HepG2 (cell line): Measurements from ENCODE around the gene VWA5B1. TPM values are rescaled to one million over a fixed set of nuclear protein-coding genes. Genes with fewer than 3 reads are reported as not detected.

Experiments
- ATAC-seq: fragments of 200-7000 bp; cut with Tn5 transposase; 3 replicates; pipeline ENCODE4 v1.9.1; 2020; ENCODE audit warnings: mild to moderate bottlenecking, moderate library complexity
- BruUV-seq: library from RNA; stranded (reverse); fragments of 400-500 nt; replicated peaks from 2 replicates; lab custom pipeline; 2021; lab: Mats Ljungman, UMichigan
- CTCF ChIA-PET: fragments of 300-600 bp; formaldehyde crosslinking; extraction: SDS; loops from one replicate; lab custom pipeline; 2021; ENCODE audit warnings: low total read pairs, inconsistent platforms, low intra/inter-chr PET ratio; lab: Yijun Ruan, JAX
- POLR2A ChIA-PET: fragments of 350-600 bp; sonication (Branson Sonifier 250); formaldehyde crosslinking; loops from one replicate; lab custom pipeline; 2020; ENCODE audit warnings: antibody characterized with exemption, inconsistent platforms; lab: Yijun Ruan, JAX
- DNase-seq: peaks from one replicate; pipeline ENCODE4 v3.0.0-alpha.2; 2015; ENCODE audit warnings: low spot score
- FAIRE-seq: peaks from 3 replicates; lab custom pipeline; 2011; peaks lifted over from hg19 to GRCh38; lab: Jason Lieb, UNC
- H2AFZ ChIP-seq: one replicate; pipeline ENCODE4 v1.6.1; 2011; ENCODE audit warnings: low read length, inconsistent platforms
- H3K27ac ChIP-seq: fragments of 300-600 bp; 3 replicates; pipeline ENCODE4 v1.8.0; 2011; ENCODE audit warnings: mixed run types, mild to moderate bottlenecking, mixed read lengths, low read length, inconsistent platforms; ENCODE audit not compliant: insufficient read depth; ENCODE audit errors: extremely low read length
- H3K27me3 ChIP-seq, 2 experiments: fragments of 200-600 bp in 1 of 2; 2 replicates in 1 of 2; 3 replicates in 1 of 2; pipeline versions ENCODE4 v1.6.0 to v1.8.0; 2011; ENCODE audit warnings: low read length in 2 of 2, mild to moderate bottlenecking in 2 of 2, moderate library complexity in 2 of 2, inconsistent platforms in 1 of 2; ENCODE audit not compliant: insufficient read depth in 2 of 2, control insufficient read depth in 1 of 2
- H3K36me3 ChIP-seq, 2 experiments: fragments of 200-600 bp in 1 of 2; replicated peaks in 1 of 2; 2 replicates in 1 of 2; 3 replicates in 1 of 2; pipeline versions ENCODE4 v1.5.1 to v1.8.0; 2011; ENCODE audit warnings: low read length in 2 of 2, inconsistent platforms in 1 of 2; ENCODE audit not compliant: insufficient read depth in 2 of 2, control insufficient read depth in 1 of 2
- H3K4me1 ChIP-seq: 2 replicates; pipeline ENCODE4 v1.5.1; 2012; ENCODE audit warnings: low read length, inconsistent platforms; ENCODE audit not compliant: insufficient read depth
- H3K4me2 ChIP-seq: 2 replicates; pipeline ENCODE4 v1.6.0; 2011; ENCODE audit warnings: low read depth, low read length, inconsistent platforms
- H3K4me3 ChIP-seq, 3 experiments: fragments of 200-600 bp in 1 of 3; sonication (generic), shearing (Covaris generic) in 1 of 3; replicated peaks in 1 of 3; 2 replicates each; pipeline ENCODE4 v1.5.1; 2011 to 2016; ENCODE audit warnings: low read length in 3 of 3, inconsistent platforms in 2 of 3, low read depth in 2 of 3, mild to moderate bottlenecking in 2 of 3, control low read depth in 1 of 3, mixed read lengths in 1 of 3; ENCODE audit not compliant: insufficient read depth in 1 of 3
- H3K79me2 ChIP-seq: one replicate; pipeline ENCODE4 v1.6.1; 2011; ENCODE audit warnings: low read length, inconsistent platforms; ENCODE audit not compliant: insufficient read depth
- H3K9ac ChIP-seq: 2 replicates; pipeline ENCODE4 v1.6.0; 2011; ENCODE audit warnings: mild to moderate bottlenecking, low read depth, low read length, inconsistent platforms; ENCODE audit not compliant: insufficient read depth
- H3K9me3 ChIP-seq: 2 replicates; pipeline ENCODE4 v1.5.1; 2012; ENCODE audit warnings: mild to moderate bottlenecking, low read length
- H4K20me1 ChIP-seq: 2 replicates; pipeline ENCODE4 v1.6.0; 2011; ENCODE audit warnings: inconsistent platforms, mild to moderate bottlenecking, low read length, moderate library complexity; ENCODE audit not compliant: insufficient read depth
- CBFB ChIP-seq: sonication (generic); formaldehyde crosslinking; IDR thresholded peaks from 2 replicates; pipeline ENCODE4 v1.4.0; 2020; ENCODE audit warnings: missing genetic modification reagents
- CBX1 ChIP-seq: IDR thresholded peaks from one replicate; pipeline ENCODE4 v1.6.1; 2016; ENCODE audit warnings: antibody characterized with exemption, low read depth
- HMGA1 ChIP-seq: sonication (generic); formaldehyde crosslinking; conservative IDR thresholded peaks from 2 replicates; pipeline ENCODE4 v1.4.0; 2020; ENCODE audit warnings: missing genetic modification reagents
- HNF4A ChIP-seq: sonication (generic); formaldehyde crosslinking; IDR thresholded peaks from 2 replicates; pipeline ENCODE4 v1.4.0; 2020; ENCODE audit warnings: missing genetic modification reagents
- HOXD1 ChIP-seq: sonication (generic); formaldehyde crosslinking; IDR thresholded peaks from 2 replicates; pipeline ENCODE4 v1.5.0; 2020; ENCODE audit warnings: missing genetic modification reagents
- NFYB ChIP-seq: sonication (generic); formaldehyde crosslinking; IDR thresholded peaks from 2 replicates; pipeline ENCODE4 v1.4.0; 2020; ENCODE audit warnings: missing genetic modification reagents
- NKX3-1 ChIP-seq: sonication (generic); formaldehyde crosslinking; IDR thresholded peaks from 2 replicates; pipeline ENCODE4 v1.5.0; 2020; ENCODE audit warnings: missing genetic modification reagents
- ZBTB8A ChIP-seq: sonication (generic); formaldehyde crosslinking; IDR thresholded peaks from 2 replicates; pipeline ENCODE4 v1.4.0; 2020; ENCODE audit warnings: mild to moderate bottlenecking, low read depth, missing genetic modification reagents, borderline replicate concordance
- ZFX ChIP-seq: sonication (generic); formaldehyde crosslinking; IDR thresholded peaks from 2 replicates; pipeline ENCODE4 v1.4.0; 2020; ENCODE audit warnings: mild to moderate bottlenecking, low read depth, missing genetic modification reagents, moderate library complexity
- ZFY ChIP-seq: sonication (generic); formaldehyde crosslinking; IDR thresholded peaks from 2 replicates; pipeline ENCODE4 v1.4.0; 2020; ENCODE audit warnings: missing genetic modification reagents
- ZNF318 ChIP-seq: sonication (generic); formaldehyde crosslinking; IDR thresholded peaks from 2 replicates; pipeline ENCODE4 v1.4.0; 2020; ENCODE audit warnings: mild to moderate bottlenecking, missing genetic modification reagents
- ZNF354B ChIP-seq: sonication (generic); formaldehyde crosslinking; IDR thresholded peaks from 2 replicates; pipeline ENCODE4 v1.8.0; 2022; ENCODE audit warnings: mild to moderate bottlenecking, missing genetic modification reagents
- ZNF549 ChIP-seq: sonication (generic); formaldehyde crosslinking; IDR thresholded peaks from 2 replicates; pipeline ENCODE4 v1.5.0; 2020; ENCODE audit warnings: missing genetic modification reagents
- ZNF616 ChIP-seq: sonication (generic); formaldehyde crosslinking; IDR thresholded peaks from 2 replicates; pipeline ENCODE4 v1.5.0; 2020; ENCODE audit warnings: low read depth, mild to moderate bottlenecking, missing genetic modification reagents
- WGBS: methylation state at CpG from one replicate; pipeline ENCODE4 v1.1.6; 2017; ENCODE audit warnings: low lambda C conversion rate; 5-methylcytosine and 5-hydroxymethylcytosine counted together
- in situ Hi-C: cut with HindIII; loops from 2 replicates; pipeline ENCODE4 v1.10.0; 2017; ENCODE audit warnings: low pct_unique_long_range_greater_than_20kb; ENCODE audit not compliant: extremely low pct_ligation_motif_present
- intact Hi-C: fragments of 100-400 bp; cut with micrococcal nuclease; formaldehyde crosslinking; loops from one replicate; pipeline ENCODE4 v1.10.0; 2022; ENCODE audit not compliant: unreplicated experiment
- polyA plus RNA-seq, 8 experiments: library from polyadenylated mRNA; depleted of rRNA in 3 of 8; stranded (reverse) in 7 of 8; unstranded in 1 of 8; fragments of >200 nt; fragmentation: Illumina TruSeq in 4 of 8; extraction: Trizol in 4 of 8; gene quantifications; 2 replicates each; pipeline versions ENCODE4 v1.2.1 to v1.2.3, GENCODE V29; 2011 to 2016; ENCODE audit warnings: low read depth in 4 of 8, missing spikeins in 1 of 8, mixed read lengths in 1 of 8; ENCODE audit not compliant: insufficient read depth in 1 of 8
- total RNA-seq, 5 experiments: library from RNA; depleted of rRNA; stranded (reverse); fragments of >200 nt; fragmentation: Illumina TruSeq; extraction: Trizol; gene quantifications; 2 replicates each; pipeline ENCODE4 v1.2.3, GENCODE V29; 2016; ENCODE audit warnings: low read depth in 1 of 5

VWA5B1 gene
- total and polyA plus RNA-seq, 2 of the 13 experiments (the other 11 are each of a cell fraction or from before 2014, with no cell fraction given): not detected

DNA sequence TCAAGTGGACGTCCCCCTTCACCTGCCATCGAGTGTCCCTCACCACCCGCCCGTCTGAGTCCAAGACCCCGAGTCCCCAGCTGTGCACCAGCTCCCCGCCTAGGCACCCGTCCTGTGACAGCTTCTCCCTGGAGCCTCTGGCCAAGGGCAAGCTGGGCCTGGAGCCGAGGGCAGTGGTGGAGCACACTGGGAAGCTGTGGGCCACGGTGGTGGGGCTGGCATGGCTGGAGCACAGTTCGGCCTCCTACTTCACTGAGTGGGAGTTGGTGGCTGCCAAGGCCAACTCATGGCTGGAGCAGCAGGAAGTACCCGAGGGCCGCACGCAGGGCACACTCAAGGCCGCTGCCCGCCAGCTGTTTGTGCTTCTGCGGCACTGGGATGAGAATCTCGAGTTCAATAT, 63.2 kb downstream of the VWA5B1 start:
- intact Hi-C loops: no loop called here
- H3K36me3 ChIP-seq: no peaks in the 10 kb centered on the region
- CTCF ChIA-PET: no interaction called here
- ATAC-seq: no peak
- no peaks in the 10 kb centered on the region for H4K20me1 ChIP-seq
- no peak overlapping the region for H3K4me2 ChIP-seq
- no peak overlapping the region for H3K27ac ChIP-seq
- no peak for FAIRE-seq
- peaks cover 8% of the 10 kb centered on the region for H3K4me1 ChIP-seq
- DNase-seq: no peak
- H3K9ac ChIP-seq: no peak overlapping the region
- no TSS peak for BruUV-seq
- peaks cover 0 to 38% of the 10 kb centered on the region in 2 experiments; a peak in 2 of 5 replicates for H3K27me3 ChIP-seq
- TF ChIP-seq HMGA1 (CRISPR knock-in tag) (no peak), ZNF354B (CRISPR knock-in tag) (no peak), ZNF616 (CRISPR knock-in tag) (no peak), NFYB (no peak), ZNF549 (CRISPR knock-in tag) (no peak), ZBTB8A (CRISPR knock-in tag) (no peak), CBFB (CRISPR knock-in tag) (no peak), HNF4A (CRISPR knock-in tag) (no peak), ZFY (no peak), ZFX (CRISPR knock-in tag) (no peak)
- POLR2A ChIA-PET: no interaction called here
- 21% methylated on average over 12 of the region's 17 CpGs for WGBS
- H2AFZ ChIP-seq: no peak overlapping the region
- H3K4me3 ChIP-seq: no peak overlapping the region
- H3K9me3 ChIP-seq: no peaks in the 10 kb centered on the region
- H3K79me2 ChIP-seq: no peaks in the 10 kb centered on the region
- in situ Hi-C loops: no loop called here

DNA sequence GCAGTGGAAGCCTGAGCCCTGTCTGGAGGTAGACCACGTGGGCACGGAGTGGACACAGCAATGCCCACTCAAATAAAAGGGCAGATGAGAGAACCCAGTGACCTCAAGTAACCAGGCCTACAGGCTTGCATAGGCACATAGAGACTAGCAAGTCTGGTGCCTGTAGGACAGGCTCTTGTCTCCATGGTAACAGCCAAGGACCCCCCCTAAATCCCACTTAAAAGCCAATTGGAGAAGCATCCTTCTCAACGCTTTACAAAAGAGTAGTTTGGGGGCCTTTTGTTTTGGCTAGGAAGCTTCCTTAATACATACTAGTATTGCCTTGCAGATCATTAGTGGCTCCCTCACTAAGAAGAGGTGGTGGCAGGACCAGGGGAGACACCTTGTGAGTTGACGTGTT, 63.9 kb downstream of the VWA5B1 start:
- CTCF ChIA-PET: no interaction called here
- no peak for ATAC-seq
- POLR2A ChIA-PET: no interaction called here
- Histone ChIP-seq H3K4me2 (no peak overlapping the region), H3K4me3 (no peak overlapping the region), H3K9me3 (no peaks in the 10 kb centered on the region), H3K36me3 (no peaks in the 10 kb centered on the region), H3K9ac (no peak overlapping the region), H4K20me1 (no peaks in the 10 kb centered on the region), H3K27ac (no peak overlapping the region), H3K4me1 (peaks cover 16% of the 10 kb centered on the region), H2AFZ (no peak overlapping the region), H3K27me3 (peaks cover 0 to 44% of the 10 kb centered on the region in 2 experiments; a peak in 3 of 5 replicates), H3K79me2 (no peaks in the 10 kb centered on the region)
- 31% methylated on average over 2 of the region's 4 CpGs for WGBS
- no peak for DNase-seq
- intact Hi-C loops: no loop called here
- FAIRE-seq: no peak
- in situ Hi-C loops: no loop called here
- BruUV-seq: no TSS peak
- no peak for TF ChIP-seq NKX3-1 (CRISPR knock-in tag)
- no peak for TF ChIP-seq HOXD1 (CRISPR knock-in tag)
- no peak for TF ChIP-seq CBX1
- TF ChIP-seq ZNF318 (CRISPR knock-in tag): no peak
